A549 (cell line): ENCODE measurements around the gene FAM118B.

Experiments used
- EP300 ChIP-seq, 2 experiments: fragments of >200 bp; sonication (Bioruptor Twin); formaldehyde crosslinking; IDR thresholded peaks; 2 replicates in 1 of 2; 3 replicates in 1 of 2; pipeline ENCODE4 v1.6.1; 2016 to 2017
- KDM1A ChIP-seq: fragments of 200-600 bp; sonication (generic); IDR thresholded peaks from 2 replicates; pipeline ENCODE4 v1.6.1; 2016; ENCODE audit warnings: low read depth, mild to moderate bottlenecking
- TF ChIP-seq, protein P1 (sequence below): fragments of 200-600 bp; sonication (generic); IDR thresholded peaks from 2 replicates; pipeline ENCODE4 v1.6.1; 2016; ENCODE audit warnings: antibody characterized with exemption, mild to moderate bottlenecking, moderate library complexity

GRCh38 chr11:126277780-126278179, 66.2 kb downstream of the FAM118B start:
- TF ChIP-seq EP300 (IDR thresholded peaks at IDR 0.05) (no peak), KDM1A (no peak)
- TF ChIP-seq, protein P1, sequence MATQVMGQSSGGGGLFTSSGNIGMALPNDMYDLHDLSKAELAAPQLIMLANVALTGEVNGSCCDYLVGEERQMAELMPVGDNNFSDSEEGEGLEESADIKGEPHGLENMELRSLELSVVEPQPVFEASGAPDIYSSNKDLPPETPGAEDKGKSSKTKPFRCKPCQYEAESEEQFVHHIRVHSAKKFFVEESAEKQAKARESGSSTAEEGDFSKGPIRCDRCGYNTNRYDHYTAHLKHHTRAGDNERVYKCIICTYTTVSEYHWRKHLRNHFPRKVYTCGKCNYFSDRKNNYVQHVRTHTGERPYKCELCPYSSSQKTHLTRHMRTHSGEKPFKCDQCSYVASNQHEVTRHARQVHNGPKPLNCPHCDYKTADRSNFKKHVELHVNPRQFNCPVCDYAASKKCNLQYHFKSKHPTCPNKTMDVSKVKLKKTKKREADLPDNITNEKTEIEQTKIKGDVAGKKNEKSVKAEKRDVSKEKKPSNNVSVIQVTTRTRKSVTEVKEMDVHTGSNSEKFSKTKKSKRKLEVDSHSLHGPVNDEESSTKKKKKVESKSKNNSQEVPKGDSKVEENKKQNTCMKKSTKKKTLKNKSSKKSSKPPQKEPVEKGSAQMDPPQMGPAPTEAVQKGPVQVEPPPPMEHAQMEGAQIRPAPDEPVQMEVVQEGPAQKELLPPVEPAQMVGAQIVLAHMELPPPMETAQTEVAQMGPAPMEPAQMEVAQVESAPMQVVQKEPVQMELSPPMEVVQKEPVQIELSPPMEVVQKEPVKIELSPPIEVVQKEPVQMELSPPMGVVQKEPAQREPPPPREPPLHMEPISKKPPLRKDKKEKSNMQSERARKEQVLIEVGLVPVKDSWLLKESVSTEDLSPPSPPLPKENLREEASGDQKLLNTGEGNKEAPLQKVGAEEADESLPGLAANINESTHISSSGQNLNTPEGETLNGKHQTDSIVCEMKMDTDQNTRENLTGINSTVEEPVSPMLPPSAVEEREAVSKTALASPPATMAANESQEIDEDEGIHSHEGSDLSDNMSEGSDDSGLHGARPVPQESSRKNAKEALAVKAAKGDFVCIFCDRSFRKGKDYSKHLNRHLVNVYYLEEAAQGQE: no peak
